T-helper 2 cell treated with Interferon-gamma antibody and Interleukin-4, amounts not matched to agents 5 μg/mL and 100 μg/mL, for 36 hours (primary cell): Measurements from ENCODE around the gene CHDH.

Experiments
- DNase-seq: peaks from one replicate; pipeline ENCODE4 v3.0.0; 2021; ENCODE audit warnings: low spot score
- H3K27ac Mint-ChIP-seq: one replicate; pipeline ENCODE4 v1.8.0; 2021; ENCODE audit warnings: mild to moderate bottlenecking, mixed read lengths
- H3K27me3 Mint-ChIP-seq: one replicate; pipeline ENCODE4 v1.8.0; 2021; ENCODE audit warnings: low read depth, mixed read lengths
- H3K36me3 Mint-ChIP-seq: one replicate; pipeline ENCODE4 v1.8.0; 2021; ENCODE audit warnings: low read depth, mixed read lengths
- H3K4me1 Mint-ChIP-seq: one replicate; pipeline ENCODE4 v1.8.0; 2021; ENCODE audit warnings: low read depth, mixed read lengths
- H3K4me3 Mint-ChIP-seq: one replicate; pipeline ENCODE4 v1.8.0; 2022; ENCODE audit warnings: mild to moderate bottlenecking, moderate library complexity, mixed read lengths
- H3K9me3 Mint-ChIP-seq: one replicate; pipeline ENCODE4 v1.8.0; 2021; ENCODE audit warnings: mixed read lengths

CHDH gene

DNA sequence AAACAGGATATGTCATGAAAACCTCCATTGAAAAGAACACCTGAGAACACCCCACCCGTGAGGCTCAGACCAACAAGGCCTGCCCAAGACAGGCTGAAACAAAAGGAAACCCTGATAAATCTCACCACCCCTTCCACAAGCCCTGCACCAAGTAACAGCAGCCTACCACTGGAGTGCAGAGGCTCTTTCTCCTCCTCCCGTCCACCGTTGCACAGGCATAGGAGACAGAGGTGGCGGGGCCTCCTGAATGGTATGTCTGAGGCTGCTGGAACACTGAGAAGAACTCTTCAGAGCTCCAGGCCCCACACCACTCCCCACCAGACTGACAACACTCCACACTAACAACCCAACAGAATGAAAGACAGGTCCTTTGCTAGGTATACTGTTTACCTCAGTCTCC is 21.4 kb downstream of the CHDH start:
- no peak overlapping the region for H3K27ac Mint-ChIP-seq
- H3K4me3 Mint-ChIP-seq = no peak overlapping the region
- no peaks in the 10 kb centered on the region for H3K9me3 Mint-ChIP-seq
- DNase-seq = no peak
- H3K36me3 Mint-ChIP-seq = peaks cover 8% of the 10 kb centered on the region
- H3K27me3 Mint-ChIP-seq = no peaks in the 10 kb centered on the region
- peaks cover 21% of the 10 kb centered on the region for H3K4me1 Mint-ChIP-seq

DNA sequence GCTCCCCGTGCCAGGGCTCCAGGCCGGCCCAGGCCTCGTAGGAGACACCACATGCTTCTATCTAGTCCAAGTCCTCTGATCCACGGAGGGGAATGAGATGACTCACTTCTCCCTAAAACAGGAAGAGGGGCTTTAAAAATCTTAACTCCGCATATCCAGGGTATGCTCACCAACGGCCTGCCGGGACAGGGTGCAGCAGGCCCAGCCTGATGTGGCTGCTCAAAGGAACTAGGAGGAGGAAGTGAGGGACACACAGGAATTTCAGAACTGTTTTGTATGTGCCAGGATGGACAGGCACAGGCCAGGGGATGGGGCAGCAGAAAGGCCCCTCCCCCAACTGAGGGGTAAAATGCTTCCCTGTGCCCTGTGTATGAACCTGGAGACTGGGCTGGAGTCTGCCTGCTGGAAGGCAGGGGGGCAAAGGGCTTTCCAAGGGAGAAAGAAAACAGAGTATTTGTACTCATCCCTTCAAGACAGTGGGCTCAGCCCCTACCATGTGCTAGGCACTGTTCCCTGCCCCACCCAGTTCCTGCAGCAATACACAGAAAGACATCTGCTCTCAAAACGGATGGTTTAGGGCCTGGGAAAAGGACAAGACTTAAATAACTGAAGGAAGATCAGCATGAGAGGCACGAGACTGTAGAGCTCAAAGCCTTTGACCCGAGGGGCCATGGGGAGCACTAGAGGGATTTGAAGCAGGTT is 22.1 kb downstream of the CHDH start:
- H3K9me3 Mint-ChIP-seq = no peaks in the 10 kb centered on the region
- peaks cover 21% of the 10 kb centered on the region for H3K4me1 Mint-ChIP-seq
- peaks cover 9% of the 10 kb centered on the region for H3K36me3 Mint-ChIP-seq
- H3K27me3 Mint-ChIP-seq = no peaks in the 10 kb centered on the region
- H3K4me3 Mint-ChIP-seq = no peak overlapping the region
- H3K27ac Mint-ChIP-seq = no peak overlapping the region
- no peak for DNase-seq

DNA sequence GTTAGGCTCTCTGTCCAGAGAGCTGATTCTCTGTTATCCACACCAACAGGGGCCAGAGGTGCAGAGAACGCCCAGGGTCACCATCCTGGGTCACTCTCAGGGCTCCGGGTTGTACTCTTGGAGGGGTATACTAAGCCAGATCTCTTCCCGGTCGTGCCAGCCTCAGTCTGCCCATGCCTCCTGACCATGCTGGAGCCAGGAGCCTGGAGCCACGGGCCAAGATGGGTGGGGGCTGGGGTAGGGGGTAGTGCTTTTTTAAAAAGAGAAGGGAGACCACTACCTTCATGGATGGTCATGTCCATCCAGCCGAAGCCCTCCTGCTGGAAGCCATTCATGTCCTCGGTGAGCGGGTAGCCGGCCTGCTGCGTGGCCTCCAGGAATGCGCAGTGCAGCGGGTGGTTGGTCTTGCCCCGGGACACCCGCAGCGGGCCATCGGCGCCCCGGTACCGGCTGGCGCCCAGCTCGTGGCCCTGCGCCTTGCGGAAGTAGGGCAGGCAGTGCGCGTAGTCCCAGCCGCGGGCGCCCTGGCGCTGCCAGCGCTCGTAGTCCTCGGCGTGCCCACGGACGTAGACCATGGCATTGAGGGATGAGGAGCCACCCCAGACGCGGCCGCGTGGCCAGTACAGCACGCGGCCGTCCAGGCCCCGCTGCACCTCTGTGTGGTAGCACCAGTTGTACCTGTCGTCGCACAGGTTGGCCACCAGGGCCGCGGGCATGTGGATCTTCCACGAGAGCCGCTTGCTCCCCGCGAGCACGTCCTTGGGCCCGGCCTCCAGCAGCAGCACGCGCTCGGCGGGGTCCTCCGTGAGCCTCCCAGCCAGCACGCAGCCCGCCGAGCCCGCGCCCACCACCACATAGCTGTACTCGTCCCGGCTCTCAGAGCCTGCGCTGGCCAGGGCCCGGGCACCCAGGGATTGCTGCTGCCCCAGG is 22.9 kb downstream of the CHDH start:
- Mint-ChIP-seq H3K9me3 (no peaks in the 10 kb centered on the region), H3K4me3 (no peak overlapping the region), H3K4me1 (peaks cover 21% of the 10 kb centered on the region), H3K36me3 (peaks cover 8% of the 10 kb centered on the region), H3K27me3 (no peaks in the 10 kb centered on the region), H3K27ac (no peak overlapping the region)
- no peak for DNase-seq

DNA sequence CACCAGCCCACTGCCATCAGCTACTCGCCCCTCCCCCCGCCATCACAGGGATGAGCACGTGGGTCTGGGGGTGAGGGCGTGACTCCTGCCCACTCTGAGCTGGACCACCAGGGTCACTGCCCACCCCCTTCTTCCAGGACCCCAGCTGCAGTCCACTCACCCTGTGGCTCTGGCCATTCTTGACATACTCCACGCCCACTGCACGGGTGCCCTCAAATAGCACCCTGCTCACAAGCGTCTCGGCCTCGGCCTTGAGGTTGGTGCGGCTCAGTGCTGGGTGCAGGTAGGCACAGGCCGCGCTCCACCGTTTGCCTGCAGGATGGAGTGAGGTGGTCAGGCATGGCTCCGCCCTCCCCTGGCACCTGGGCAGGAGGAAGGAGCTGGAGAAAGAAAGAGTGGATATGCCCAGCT is 23.9 kb downstream of the CHDH start:
- no peak for DNase-seq
- H3K4me3 Mint-ChIP-seq = no peak overlapping the region
- no peaks in the 10 kb centered on the region for H3K9me3 Mint-ChIP-seq
- H3K36me3 Mint-ChIP-seq = peaks cover 10% of the 10 kb centered on the region
- H3K27me3 Mint-ChIP-seq = no peaks in the 10 kb centered on the region
- peaks cover 25% of the 10 kb centered on the region for H3K4me1 Mint-ChIP-seq
- no peak overlapping the region for H3K27ac Mint-ChIP-seq

DNA sequence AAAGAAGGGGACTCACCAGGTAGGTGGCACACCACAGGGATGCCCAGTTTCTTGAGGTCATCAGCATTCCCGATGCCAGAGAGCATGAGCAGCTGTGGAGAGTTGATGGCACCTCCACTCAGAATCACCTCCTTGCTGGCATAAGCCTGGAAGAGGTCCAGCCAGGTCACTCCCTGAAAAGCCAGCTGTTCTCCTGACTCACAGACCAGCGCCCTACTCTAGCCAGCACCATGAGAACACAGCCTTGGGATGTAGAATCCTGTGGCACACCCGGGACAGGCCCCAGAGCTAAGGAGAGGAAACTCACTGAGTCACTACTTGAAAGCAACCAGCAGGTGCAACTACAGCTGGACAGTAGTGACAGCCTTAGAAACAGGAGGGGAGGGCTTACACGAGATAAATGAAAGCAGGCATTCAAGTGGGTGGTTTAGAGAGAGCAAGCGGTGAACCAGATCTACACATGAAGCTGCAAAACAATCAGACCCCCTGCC is 24.5 kb downstream of the CHDH start:
- Mint-ChIP-seq H3K27ac (no peak overlapping the region), H3K36me3 (peaks cover 10% of the 10 kb centered on the region), H3K4me3 (no peak overlapping the region), H3K27me3 (no peaks in the 10 kb centered on the region), H3K4me1 (peaks cover 25% of the 10 kb centered on the region), H3K9me3 (no peaks in the 10 kb centered on the region)
- DNase-seq = no peak

DNA sequence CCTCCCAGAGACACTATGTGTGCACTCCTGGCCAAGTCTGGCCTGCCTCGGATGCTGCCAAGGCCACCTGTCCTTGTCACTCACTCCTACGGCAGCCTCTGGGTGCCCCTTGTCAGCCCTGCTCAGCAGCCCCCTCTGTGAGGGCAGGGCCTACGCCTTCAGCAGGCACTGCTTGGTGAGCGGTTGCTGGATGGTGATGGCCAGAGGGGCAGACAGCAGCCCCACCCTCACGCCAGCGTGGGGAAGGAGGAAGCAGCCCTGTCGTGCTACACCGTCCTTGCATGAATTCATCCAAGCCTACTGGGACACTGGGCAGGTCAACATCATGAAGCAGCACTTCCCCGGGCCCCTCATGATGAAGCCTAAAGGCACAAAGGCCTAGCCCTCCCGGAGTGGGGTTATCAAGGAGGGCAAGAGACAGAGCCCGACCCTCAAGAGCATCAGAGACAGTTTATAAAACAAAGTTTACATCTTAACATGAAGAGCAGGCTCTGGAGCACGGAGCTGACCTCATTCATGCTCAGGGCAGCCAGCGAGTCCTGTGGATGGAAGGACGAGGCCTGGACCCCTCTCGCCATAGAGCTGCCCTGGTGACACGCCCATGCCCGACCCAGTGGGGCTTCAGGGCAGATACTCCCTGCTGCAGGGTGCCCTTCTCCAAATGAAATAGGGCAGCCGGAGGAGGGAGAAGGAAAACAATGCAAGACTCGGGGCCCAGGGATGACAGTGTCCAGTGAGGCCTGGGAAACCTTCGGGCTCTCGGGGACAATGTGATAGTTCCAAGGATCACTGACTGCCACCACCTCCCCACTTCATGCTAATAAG is 25.3 kb downstream of the CHDH start:
- H3K27me3 Mint-ChIP-seq = no peaks in the 10 kb centered on the region
- DNase-seq = no peak
- peaks cover 10% of the 10 kb centered on the region for H3K36me3 Mint-ChIP-seq

DNA sequence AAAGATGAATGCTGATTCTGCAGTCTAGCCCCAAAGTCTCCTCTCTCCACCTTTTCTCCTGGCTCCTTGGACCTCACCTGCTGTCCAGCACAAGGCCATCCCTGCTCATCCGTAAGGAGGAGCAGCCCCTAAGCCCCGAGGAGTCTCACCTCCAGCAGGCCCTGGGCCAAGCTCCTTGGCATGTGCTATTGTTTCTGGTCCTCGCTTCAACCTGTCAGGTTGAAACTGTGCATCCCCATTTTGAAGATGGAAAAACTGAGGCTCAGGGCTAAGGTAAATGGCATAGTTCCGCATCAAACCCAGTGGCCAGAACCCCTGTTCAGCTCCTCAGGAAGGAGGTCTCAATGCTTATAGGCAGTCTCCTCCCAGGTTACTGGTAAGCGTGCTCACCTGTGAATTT is 26.1 kb downstream of the CHDH start:
- Mint-ChIP-seq H3K4me3 (no peak overlapping the region), H3K27ac (no peak overlapping the region), H3K36me3 (peaks cover 13% of the 10 kb centered on the region), H3K4me1 (peaks cover 14% of the 10 kb centered on the region), H3K9me3 (no peaks in the 10 kb centered on the region), H3K27me3 (no peaks in the 10 kb centered on the region)
- DNase-seq = no peak

More for the DNA sequence above, 25.3 kb downstream of the CHDH start:
- no peak overlapping the region for H3K4me3 Mint-ChIP-seq
- H3K27ac Mint-ChIP-seq = no peak overlapping the region
- H3K9me3 Mint-ChIP-seq = no peaks in the 10 kb centered on the region
- H3K4me1 Mint-ChIP-seq = peaks cover 21% of the 10 kb centered on the region

DNA sequence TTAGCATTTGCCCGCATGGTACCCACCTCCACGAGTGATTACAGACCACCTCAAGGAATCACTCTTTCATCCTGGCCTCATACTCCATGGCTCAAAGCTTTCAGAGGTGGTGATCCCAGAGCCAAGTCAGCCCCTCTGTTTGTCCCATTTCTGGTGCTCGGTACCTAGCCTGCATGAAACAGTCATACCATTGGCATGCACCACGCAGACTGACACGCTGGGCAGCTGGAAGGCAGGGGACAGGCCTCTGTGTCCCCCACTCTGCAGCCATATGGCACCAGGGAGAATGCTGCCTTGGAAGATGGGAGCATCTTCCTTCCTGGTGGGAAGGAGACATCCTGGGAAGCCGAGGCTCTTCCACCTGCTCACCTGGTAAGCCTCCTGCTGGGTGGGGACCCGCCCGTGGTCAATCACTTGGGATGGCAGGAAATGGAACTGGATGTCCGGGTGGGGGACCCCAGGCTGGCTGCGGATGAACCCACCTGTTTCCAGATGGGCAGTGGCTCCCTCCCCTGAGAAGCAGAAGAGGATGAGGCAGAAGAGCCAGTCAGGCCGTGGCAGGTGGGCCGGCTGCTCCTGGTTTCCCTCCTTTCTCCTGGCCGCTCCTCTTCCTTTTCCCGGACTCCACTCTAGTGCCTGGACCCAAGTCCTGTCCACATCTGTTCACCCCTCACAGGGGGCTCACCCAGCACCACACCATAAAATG is 26.9 kb downstream of the CHDH start:
- H3K27ac Mint-ChIP-seq = no peak overlapping the region
- H3K4me1 Mint-ChIP-seq = peaks cover 7% of the 10 kb centered on the region
- no peak for DNase-seq
- no peak overlapping the region for H3K4me3 Mint-ChIP-seq
- H3K36me3 Mint-ChIP-seq = peaks cover 11% of the 10 kb centered on the region
- H3K9me3 Mint-ChIP-seq = no peaks in the 10 kb centered on the region
- H3K27me3 Mint-ChIP-seq = peaks cover 1% of the 10 kb centered on the region

DNA sequence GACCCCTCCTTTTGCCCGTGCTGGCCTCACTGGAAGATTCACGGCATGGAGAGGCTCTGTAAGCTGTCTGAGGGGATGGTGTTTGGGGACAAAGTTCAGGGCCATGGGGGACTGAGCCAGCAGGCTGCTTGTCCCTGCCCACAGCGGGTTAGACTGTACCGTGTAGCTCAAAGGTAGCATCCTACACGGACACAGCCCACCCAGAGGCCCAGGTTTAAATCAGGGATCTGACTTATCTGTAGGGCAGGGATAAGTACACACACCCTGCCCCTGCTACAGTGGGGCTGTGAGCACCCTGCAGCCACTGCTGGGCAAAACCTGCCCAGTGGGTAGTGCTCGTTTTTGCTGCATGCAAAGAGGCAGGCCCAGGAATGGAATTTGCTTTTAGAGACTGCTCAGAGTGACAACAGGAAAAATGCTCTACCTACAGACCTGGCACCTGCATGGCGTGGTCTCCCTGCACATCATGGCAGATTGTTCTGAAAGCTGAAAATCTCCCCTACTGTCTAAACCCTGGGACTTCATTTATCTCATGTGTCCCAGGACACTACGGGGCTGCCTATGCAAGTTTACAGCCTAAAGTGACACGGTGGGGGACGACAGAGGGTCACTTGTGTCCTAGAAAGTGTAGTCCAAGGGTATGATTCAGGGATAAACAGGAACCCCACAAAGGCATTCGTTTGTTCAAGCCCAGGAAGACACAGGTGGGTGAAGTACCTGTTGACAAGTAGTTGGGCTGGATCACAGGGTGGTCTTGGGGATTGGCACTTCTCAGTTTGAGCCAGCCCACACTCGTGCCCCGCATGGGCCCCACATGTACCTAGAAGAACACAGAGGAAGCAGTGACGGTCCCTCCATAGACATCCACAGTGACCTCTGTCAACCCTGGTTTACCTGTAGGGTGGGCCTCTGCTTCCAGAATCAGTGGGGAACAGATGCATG is 27.7 kb downstream of the CHDH start:
- Mint-ChIP-seq H3K27ac (no peak overlapping the region), H3K27me3 (peaks cover 5% of the 10 kb centered on the region), H3K4me1 (peaks cover 5% of the 10 kb centered on the region), H3K9me3 (no peaks in the 10 kb centered on the region), H3K36me3 (peaks cover 9% of the 10 kb centered on the region), H3K4me3 (peak overlapping the region; percentile 50)
- DNase-seq = no peak

DNA sequence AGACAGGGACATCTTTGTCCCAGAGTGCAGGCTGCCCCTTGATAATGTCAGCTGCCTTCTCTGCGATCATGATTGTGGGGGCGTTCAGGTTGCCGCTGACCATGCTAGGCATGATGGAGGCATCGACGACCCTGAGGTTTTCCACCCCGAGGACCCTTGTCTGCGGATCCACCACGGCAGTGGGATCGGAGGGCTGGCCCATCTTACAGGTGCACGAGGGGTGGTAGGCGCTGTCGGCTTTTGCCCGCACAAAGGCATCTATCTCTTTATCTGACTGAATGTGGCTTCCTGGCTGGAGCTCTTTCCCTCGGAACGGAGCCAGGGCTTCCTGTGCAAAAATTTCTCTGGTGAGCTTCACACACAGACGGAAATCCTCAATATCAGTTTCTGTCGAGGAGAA is 28.4 kb downstream of the CHDH start:
- Mint-ChIP-seq H3K9me3 (no peaks in the 10 kb centered on the region), H3K36me3 (peaks cover 9% of the 10 kb centered on the region), H3K27ac (no peak overlapping the region), H3K4me3 (peak overlapping the region; percentile 50), H3K4me1 (peaks cover 5% of the 10 kb centered on the region), H3K27me3 (peaks cover 5% of the 10 kb centered on the region)
- DNase-seq = no peak

DNA sequence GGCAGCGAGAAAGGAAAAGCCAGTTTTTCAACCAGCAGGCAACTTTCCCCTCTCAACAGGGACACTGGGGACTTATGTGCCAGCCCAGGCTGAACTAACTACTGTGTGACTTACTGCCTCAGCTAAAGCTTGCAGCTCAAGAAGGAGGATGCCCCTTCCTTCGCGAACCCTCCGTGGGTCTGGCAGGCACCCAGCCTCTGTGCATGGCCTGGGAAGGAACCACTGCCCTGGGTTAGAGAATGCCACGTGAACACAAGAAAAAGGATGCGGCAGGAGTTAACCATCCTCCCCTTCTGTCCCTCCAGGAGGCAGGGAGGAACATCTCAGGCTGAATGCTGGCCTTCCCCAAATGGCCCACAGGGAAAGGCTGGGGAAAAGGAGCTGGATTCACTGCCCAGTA is 29.0 kb downstream of the CHDH start:
- H3K27me3 Mint-ChIP-seq = peaks cover 5% of the 10 kb centered on the region
- H3K9me3 Mint-ChIP-seq = no peaks in the 10 kb centered on the region
- H3K27ac Mint-ChIP-seq = no peak overlapping the region
- H3K36me3 Mint-ChIP-seq = peaks cover 9% of the 10 kb centered on the region
- no peak overlapping the region for H3K4me3 Mint-ChIP-seq
- DNase-seq = no peak
- H3K4me1 Mint-ChIP-seq = peaks cover 5% of the 10 kb centered on the region

DNA sequence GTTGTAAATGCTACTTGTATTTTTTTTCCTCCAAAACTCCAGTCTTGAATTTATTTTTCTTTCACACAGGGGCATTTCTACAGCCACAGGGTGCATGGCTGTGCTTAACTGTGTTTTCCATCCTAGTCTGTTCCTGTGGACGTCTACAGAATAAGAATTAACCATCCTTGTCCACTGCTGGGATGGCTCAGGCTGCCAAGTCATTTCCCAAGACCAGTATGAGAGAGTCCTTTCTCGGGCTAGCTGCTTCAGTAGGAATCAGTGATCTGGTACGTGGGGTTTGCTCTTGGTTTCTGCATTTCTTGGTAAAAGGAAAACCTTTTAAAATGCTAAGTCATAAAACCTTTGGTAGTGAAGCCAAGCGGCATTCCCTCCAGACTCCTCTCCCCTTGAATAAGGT is 29.8 kb downstream of the CHDH start:
- H3K27me3 Mint-ChIP-seq = peaks cover 5% of the 10 kb centered on the region
- no peak overlapping the region for H3K27ac Mint-ChIP-seq
- peaks cover 5% of the 10 kb centered on the region for H3K4me1 Mint-ChIP-seq
- no peak for DNase-seq
- H3K4me3 Mint-ChIP-seq = no peak overlapping the region
- H3K36me3 Mint-ChIP-seq = peaks cover 9% of the 10 kb centered on the region
- H3K9me3 Mint-ChIP-seq = no peaks in the 10 kb centered on the region
